RWPE1 (cell line): ENCODE measurements around the gene MRPL37.

ENCODE experiments used
- CTCF ChIA-PET: fragments of 350-600 bp; sonication (Branson Sonifier 250); formaldehyde crosslinking; extraction: SDS; loops from one replicate; lab custom pipeline; 2021; lab: Yijun Ruan, JAX
- POLR2A ChIA-PET: fragments of 400-600 bp; formaldehyde crosslinking; extraction: SDS; loops from one replicate; lab custom pipeline; 2020; ENCODE audit warnings: antibody characterized with exemption; ENCODE audit not compliant: low non-redundant PET; lab: Yijun Ruan, JAX
- DNase-seq: peaks from one replicate; pipeline ENCODE4 v3.0.0; 2012; ENCODE audit warnings: low spot score
- H3K27ac ChIP-seq: fragments of 450-650 bp; 2 replicates; pipeline ENCODE4 v1.5.1; 2017
- CTCF ChIP-seq: fragments of 450-650 bp; conservative IDR thresholded peaks from 2 replicates; pipeline ENCODE4 v1.5.1; 2017; ENCODE audit warnings: low read depth, mild to moderate bottlenecking

Gene MRPL37

GRCh38 chr1:54171016-54171415 lies 29.0 kb upstream of the MRPL37 start:
- no peak for DNase-seq
- POLR2A ChIA-PET: no interaction called here
- CTCF ChIA-PET: interaction anchor here (0.6 kb wide), 1 partner anchor 59 kb away, joined by 3 read pairs; no protein-coding TSS in a partner anchor
- no peak overlapping the region for H3K27ac ChIP-seq
- no peak for TF ChIP-seq CTCF

- ChIA-PET CTCF (no interaction called here), POLR2A (no interaction called here)
- DNase-seq: no peak
- no peak overlapping the region for H3K27ac ChIP-seq
- TF ChIP-seq CTCF: no peak
Measured at GRCh38 chr1:54171606-54172005, 28.4 kb upstream of the MRPL37 start.

GRCh38 chr1:54172614-54173599 lies 27.1 kb upstream of the MRPL37 start:
- no peak for TF ChIP-seq CTCF
- CTCF ChIA-PET: no interaction called here
- no peak overlapping the region for H3K27ac ChIP-seq
- no peak for DNase-seq
- POLR2A ChIA-PET: no interaction called here

GRCh38 chr1:54173681-54174080 lies 26.3 kb upstream of the MRPL37 start:
- CTCF ChIA-PET: no interaction called here
- no peak for TF ChIP-seq CTCF

GRCh38 chr1:54174106-54174505 lies 25.9 kb upstream of the MRPL37 start:
- POLR2A ChIA-PET: no interaction called here
- no peak for DNase-seq
- no peak overlapping the region for H3K27ac ChIP-seq
- no peak for TF ChIP-seq CTCF
- CTCF ChIA-PET: interaction anchor here (0.6 kb wide), 1 partner anchor 66 kb away, joined by 4 read pairs; no protein-coding TSS in a partner anchor

More at GRCh38 chr1:54173681-54174080, 26.3 kb upstream of the MRPL37 start:
- H3K27ac ChIP-seq: no peak overlapping the region
- POLR2A ChIA-PET: no interaction called here
- no peak for DNase-seq

GRCh38 chr1:54176621-54177327 lies 23.2 kb upstream of the MRPL37 start:
- ChIA-PET CTCF (interaction anchor here (0.6 kb wide), 1 partner anchor 111 kb away, joined by 3 read pairs; no protein-coding TSS in a partner anchor), POLR2A (no interaction called here)
- H3K27ac ChIP-seq: no peak overlapping the region
- no peak for TF ChIP-seq CTCF
- no peak for DNase-seq
